Skin of body (tissue), 2 donors: ENCODE results near the gene AUTS2. TPM values are rescaled to one million over a fixed set of nuclear protein-coding genes. Genes with fewer than 3 reads are reported as not detected.
"Not testable (repeated sequence)": the region's sequence is repeated elsewhere in the genome, so short reads cannot be mapped to it uniquely, and the experiment has no call there.

ENCODE experiments used
- DNase-seq: peaks from one replicate; lab custom pipeline; 2025; lab: John Stamatoyannopoulos, UW
- total RNA-seq: library from RNA; depleted of rRNA; stranded (reverse); fragments of >200 nt; gene quantifications from one replicate; pipeline ENCODE4 v1.2.3, GENCODE V29; 2014

Gene AUTS2
- total RNA-seq, 1 donor from 2014 or later = 61.0 TPM

DNA sequence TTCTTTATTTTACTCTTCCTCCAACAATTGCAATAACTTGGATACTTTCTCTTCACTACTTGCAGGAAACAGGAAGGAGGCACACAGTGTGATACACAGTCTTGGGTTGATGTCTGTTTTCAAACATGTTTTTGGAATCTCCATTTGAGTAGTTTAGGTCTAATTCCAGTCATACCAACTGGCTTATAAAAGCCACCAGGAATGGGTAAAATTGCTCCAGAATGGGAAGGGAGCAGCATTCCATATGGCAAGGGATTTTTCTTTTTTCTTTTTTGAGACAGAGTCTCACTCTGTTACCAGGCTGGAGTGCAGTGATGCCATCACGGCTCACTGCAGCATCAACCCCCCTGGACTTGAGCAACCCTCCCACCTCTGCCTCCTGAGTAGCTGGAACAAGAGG lies 988.5 kb downstream of the AUTS2 start:
- DNase-seq = no peak

DNA sequence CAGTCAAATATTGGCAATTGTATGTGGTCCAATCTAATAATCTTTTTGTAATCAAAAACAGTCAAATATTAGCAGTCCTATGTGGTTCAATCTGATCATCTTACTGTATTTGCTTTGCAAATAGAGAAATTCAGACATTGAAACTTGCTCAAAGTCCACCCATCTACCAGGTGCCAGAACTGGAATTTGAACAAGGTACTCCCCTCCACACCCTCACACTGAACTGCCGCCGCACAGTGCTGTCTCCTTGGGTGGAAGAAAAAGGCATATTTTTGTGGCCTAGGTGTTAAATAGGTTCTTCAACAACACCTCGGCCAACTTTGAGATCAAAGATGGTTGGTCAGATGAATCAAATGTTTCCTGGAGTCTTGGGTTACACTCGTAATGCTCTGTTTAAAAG lies 989.5 kb downstream of the AUTS2 start:
- DNase-seq = no peak

DNA sequence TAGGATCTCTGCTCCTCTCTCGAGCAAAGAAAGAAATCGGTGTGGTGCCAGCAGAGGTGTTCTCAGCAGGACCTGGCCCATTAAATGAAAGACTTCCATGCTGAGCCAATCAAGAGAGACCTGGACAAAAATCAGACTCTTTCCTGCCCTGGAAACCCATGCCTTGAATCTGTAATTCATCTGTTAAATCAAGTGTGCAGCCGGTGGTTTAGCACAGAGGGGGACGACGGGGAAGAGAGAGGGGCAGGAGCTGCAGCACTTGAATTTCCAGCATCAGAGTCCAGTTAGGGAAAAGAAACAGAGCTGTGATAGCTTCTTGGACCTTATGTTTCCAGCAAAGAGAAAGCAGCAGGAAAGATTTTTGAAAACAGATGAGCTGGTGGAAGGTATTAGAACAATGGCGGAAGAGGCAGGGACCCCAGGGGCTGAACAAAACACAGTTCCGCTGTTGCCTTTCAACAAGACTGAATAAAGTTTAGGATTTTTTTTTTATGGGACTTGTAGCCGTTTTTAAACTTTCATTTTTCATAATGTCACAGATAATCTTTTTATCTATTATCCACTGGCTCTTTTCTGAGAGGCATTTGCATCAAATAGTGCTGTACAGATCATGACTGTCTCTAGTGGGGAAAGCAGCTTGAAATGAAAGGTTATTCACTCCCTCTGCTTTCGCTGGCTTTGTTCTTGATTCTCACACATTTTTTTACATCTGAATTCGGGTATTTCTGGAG lies 990.1 kb downstream of the AUTS2 start:
- no peak for DNase-seq

DNA sequence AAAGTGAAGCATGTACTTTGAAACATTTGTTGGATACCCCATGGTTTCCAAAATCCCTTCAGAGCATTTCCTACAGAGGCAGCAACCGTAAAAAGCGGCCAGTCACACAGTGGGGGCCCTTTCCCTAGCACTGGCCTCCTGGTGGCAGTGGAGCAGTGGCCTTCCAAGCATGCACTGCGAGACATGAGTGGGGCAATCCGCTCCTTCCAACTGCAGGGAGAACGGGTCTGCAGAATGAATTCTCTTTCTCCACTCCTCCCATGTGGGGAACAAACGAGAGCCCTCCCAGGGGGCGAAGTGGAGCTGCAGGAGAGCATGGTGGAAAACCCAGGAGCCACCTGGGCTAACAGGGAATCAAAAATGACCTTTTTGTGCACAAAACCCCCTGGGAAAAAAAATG lies 990.7 kb downstream of the AUTS2 start:
- DNase-seq = no peak

DNA sequence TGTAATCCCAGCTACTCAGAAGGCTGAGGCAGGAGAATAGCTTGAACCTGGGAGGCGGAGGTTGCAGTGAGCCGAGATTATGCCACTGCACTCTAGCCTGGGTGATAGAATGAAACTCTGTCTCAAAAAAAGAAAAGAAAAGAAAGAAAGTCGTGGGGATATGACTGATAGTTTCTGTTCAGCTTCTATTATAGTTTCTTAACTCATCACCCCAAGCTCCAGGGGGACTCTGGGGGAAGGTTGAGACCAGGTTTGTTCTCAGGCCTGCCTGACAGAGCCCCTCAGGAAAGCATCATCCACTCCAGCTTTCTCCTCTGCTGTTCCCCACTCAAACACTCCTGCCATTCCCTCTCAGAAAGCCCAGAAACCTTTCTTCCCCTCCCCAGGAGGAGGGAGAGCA lies 991.3 kb downstream of the AUTS2 start:
- no peak for DNase-seq

DNA sequence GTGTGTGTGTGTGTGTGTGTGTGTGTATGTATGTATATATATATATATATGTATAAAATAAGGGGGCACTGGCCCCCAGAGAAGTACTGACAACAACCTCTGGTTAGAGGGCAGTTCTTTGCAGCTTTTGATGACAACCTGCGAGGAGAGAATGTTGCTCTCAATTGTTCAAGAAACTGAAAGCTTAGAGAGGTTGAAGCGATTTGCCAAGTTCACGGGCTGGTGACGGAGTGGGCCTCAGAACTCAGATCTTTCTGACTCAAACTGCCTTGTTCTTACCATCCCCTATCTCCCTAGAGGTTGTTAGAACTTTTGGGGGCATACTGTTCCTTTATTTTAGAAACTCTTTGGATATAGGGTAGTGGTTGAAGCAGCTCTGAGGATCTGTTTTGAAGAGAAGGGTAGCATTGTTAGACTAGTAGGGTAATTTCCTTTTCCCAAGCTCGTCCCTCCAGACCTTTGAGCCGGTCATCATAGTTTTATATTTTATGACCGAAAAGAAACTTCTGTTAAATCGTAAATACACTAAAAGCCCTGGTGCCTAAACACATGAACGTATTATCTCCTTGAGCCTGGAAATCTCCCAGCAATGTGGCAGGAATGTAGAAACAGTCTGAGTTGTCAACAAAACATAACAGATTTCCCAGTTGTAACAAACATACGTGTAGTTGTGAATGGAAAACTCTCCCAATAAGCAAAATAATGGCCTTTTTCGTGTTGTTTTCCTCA lies 992.0 kb downstream of the AUTS2 start:
- no peak for DNase-seq

DNA sequence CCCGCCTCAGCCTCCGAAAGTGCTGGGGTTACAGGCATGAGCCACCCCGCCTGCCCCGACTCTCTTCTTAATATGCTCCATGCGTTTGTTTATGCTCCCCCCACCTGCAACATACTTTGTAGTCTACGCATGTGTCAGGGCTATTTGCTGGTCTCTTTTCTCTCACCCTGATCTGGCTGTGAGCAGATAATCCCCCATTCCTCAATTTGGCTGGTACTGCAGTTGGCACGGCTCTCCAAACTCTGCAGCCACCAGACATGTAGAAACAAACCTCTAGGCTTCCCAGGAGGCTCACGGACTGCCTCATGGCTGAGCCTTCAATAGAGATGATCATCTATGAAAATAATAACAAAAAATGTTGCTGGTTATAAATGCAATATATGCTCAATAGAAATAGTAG lies 993.4 kb downstream of the AUTS2 start:
- DNase-seq = no peak

DNA sequence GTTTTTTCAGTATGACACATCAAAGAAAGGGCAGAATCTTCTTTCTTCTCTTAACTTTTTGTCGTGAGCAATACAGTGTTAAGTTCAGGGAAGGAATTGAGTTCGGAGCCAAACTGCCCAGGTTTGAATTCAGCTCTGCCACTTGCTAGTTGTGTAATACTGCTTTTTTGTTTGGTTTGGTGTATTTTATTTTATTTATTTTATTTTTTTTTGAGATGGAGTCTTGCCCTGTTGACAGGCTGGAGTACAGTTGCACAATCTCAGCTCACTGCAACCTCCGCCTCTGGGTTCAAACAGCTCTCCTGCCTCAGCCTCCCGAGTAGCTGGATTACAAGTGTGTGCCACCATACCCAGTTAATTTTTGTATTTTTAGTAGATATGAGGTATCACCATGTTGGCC lies 993.9 kb downstream of the AUTS2 start:
- DNase-seq = no peak

DNA sequence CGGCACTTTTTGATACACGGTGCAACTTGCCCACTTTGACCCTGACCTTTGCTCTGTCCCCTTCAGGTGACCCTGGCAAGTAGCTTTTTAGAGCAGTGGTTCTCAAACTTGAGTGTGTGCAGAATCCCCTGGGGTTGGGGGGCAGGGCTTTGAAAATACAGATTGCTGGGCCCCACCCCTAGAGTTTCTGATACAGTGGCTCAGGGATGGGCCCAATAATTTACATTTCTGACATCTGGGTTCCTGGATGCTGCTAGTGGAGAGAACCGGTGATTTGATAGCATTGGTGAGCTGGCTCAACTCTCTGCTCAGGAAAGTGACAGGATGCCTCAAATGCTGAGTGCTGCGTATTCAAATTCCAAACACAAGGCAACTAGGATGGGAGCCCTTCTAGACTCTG lies 995.9 kb downstream of the AUTS2 start:
- DNase-seq = no peak

DNA sequence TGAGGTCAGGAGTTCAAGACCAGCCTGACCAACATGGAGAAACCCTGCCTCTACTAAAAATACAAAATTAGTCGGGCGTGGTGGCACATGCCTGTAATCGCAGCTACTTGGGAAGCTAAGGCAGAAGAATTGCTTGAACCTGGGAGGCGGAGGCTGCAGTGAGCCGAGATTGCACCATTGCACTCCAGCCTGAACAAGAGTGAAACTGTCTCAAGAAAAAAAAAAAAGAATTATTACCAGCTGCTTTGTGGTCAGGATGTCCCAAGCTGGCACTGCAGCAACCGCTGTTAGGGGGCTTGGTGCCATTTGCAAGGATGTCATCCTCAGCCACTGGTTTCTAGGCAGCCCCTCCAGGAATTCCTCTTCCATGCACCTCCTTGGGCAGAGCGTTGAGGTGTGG lies 996.6 kb downstream of the AUTS2 start:
- DNase-seq = not testable (repeated sequence)

DNA sequence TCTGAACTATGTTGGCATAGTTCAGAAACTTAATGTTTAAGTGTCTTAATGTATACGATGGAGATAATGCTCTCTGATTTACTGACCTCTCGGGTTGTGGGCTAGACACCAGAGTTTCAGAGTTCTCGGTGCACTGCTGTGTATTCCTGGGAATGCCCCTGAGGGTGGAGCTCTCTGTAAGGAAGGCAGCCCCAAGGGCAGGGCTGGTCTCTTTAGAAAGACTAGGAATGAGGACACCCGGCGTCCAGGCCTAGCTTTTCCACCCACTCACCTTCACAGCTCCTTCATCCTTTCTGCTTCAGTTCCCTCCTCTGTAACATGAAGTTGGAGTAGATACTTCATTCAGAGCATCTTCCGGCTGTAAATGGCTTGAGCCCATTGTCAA lies 997.1 kb downstream of the AUTS2 start:
- no peak for DNase-seq

DNA sequence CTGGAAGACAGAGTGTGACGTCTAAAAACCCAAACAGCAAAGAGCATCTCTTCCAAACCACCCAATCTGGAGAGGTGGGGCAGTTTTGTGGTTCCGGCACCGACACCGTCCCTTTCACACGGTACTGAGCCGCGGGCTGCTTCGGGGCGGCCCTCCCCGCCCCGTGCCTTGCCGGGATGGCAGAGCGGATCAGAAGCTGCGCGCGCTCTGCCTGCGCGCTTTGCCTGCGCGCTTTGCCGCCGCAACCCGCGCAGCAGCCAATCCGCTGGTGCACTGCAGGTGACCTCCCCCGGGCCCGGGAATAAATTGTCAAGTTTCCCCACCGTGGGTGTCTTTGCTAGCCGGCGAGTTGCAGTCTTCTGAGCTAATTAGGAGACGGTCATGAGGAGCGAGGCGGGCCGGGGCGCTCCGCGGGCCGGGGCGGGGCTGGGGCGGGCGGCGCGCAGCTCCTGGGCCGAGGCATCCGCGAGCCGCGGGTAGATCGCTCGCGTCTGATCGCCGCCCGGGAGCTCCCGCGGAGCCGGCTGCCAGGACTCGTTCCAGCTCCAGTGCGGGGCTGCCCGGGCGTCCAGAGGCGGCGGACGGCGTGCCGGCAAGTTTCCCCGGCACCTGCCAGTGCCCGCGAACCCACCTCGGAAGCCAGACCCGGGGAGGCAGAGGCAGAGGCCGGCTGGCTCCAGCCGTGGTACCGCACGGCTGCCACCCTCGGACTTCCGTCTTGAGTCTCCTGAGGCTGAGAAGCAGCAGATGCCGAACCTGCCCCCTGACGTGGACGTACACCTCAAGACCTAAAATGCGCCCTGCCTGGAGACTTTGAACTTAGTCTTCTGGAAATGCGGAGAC lies 997.7 kb downstream of the AUTS2 start:
- DNase-seq = no peak

DNA sequence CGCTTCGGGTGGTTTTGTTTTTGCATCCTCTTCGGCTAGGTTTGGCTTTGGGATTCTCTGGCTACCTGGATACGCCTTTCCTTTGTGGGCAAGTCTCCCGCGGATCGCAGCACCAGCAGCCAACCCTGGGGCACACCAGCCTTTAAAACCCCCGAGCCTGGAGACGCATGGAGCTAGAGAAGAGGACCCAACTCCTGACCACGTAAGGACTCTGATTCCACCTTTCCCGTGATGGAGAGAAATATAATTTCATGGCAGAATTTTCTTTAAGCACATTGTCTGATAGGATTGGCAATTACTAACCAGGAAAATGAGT lies 998.3 kb downstream of the AUTS2 start:
- DNase-seq = no peak

DNA sequence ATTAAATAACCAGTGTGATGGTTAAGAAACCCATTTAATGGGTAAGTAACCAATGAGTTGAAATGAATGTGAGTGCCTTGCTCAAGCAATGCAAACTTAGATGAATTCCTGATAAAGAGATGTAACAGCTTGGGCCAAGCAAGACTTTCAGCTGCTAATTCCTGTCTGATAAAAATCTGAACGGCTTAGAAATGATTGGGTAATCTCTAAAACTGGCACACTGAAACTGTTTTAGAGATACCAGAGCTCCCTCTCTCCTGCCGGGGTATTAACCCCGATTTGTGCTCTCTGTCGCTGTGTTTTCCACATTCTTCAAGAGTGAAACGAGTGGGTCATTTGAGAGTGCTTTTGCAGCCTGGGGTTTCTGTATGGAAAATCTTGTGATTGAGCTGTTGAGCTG lies 998.8 kb downstream of the AUTS2 start:
- DNase-seq = no peak

DNA sequence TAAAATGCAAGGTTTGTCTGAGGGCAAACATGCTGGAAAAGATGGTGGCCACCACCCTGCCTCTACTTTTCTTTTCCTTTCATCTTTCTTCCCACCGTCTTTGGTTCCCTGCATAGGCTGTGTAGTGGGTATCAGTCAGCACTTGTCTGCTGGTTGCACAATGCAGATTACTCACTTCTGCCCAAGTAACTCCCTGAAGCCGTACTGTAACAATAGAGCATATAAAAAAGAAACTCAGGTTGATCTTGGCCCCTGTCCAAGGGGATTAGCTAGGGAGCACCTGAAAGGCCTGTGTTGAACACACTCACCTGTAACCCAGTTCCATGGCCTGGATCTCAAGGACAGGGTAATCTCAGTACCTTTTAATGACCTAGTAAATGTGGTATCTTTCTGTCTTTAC lies 1000.7 kb downstream of the AUTS2 start:
- DNase-seq = no peak

DNA sequence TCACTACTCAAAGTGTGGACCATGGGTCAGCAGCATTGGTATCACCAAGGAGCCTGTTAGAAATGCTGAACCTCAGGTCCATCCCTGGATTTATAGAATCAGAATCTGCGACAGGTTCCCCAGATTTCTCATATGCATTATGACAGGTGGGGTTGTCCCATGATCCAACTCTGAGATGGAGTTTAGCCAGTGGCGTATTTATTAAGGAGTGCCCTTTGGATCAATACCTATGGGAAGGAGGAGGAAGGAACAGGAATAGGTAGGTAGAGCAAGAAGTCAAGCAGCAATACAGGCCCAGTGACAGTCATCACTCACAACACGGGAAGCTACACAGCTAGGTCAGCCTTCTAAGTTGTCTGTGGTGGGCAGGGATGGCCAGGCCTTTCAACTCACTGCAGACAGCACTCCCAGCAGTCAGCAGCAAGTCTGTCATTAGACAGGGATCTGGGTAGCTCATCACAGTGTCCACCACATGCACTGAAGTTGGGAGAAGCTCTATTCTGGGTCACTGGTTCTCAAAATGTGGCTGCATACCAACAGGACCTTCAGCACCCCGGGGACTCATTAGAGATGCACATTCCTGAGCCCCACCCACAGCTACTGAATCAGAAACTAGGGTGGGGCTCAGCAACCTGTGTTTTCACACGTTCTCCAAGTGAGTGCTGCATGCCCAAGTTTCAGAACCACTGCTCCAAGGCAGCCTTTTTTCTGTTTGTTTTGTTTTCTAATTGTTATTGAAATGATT lies 1001.3 kb downstream of the AUTS2 start:
- DNase-seq = no peak

DNA sequence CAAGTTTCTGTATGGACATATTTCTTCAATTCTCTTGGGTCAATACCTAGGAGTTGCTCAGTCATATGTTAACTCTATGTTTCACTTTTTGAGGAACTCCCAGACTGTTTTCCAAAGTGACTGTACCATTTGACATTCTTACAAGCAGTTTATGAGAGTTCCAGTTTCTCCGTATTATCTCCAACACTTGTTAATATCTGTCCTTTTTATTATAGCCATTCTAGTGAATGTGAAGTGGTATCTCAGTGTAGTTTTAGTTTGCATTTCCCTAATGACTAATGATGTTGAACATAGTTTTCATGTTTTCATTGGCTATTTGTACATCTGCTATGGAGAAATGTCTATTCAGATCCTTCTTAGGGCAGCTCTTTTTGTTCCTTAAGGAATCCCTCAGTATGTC lies 1002.7 kb downstream of the AUTS2 start:
- no peak for DNase-seq

DNA sequence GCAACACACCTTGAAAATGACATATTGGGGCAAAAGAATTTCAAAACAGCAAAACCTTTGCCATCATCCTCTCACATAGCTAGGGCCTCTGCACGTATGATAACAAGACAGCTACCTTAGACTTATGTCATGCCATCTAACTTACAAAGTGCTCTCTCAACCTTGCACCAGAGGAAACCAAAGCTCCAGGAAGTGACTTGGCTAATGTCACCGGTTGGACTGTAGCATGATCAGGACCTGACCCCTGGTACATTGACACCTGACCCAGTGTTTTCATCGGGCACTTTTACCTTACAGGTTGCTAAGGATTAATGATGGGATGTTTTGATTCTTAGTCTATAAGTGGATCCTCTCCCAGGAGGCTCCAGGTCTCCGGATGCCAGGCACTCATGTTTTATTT lies 1003.8 kb downstream of the AUTS2 start:
- DNase-seq = no peak

DNA sequence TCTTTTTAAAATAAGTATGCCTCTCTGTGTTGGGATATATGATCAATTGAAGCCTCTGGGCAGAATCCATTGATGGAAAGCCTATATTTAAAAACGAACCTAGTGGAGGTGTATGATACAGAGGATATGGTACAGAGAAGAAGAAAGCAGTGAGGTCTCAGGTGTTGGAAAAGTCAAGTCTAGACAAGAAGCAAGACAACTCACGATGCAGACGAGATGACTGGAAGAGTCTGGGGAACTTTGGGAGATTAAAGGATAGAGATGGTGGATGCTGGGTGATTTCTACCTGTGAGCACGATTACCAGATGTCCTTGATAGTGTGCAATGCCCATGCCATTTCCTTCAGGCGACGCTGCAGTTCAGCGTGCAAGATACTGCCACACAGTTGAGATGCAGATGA lies 1009.0 kb downstream of the AUTS2 start:
- no peak for DNase-seq

DNA sequence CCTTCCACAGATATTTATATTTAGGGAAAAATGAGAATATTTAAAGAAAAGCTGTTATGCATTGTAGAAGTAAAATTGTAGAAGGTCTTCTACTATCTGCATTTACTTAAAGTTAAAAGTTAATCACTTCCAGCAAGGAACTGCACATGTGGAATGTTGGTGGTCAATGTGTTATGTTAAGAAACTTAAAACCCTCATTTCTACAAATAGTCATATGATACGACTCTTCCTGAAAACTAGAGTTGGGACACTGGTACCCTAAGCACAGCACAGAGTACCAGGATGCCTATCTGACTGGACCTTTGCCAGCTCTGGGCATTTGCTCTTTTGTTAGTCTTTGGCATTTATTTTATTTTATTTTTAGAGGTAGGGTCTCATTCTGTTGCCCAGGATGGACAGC lies 1009.5 kb downstream of the AUTS2 start:
- no peak for DNase-seq

DNA sequence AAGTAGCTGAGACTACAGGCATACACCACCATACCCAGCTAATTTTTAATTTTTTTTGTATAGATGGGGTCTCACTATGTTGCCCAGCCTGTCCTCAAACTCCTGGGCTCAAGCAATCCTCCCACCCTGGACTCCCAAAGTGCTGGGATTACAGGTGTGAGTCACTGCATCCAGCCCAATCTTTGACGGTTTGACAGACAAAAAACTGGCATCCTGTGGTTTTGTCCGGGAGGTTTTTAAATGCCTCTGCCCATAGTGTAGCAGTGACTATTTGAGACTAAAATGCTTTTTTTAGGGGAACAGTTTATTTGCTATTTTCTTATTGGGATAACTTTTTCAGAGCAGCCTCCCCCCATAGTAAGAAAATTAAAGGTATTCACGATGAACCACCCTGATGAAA lies 1010.0 kb downstream of the AUTS2 start:
- DNase-seq = no peak

DNA sequence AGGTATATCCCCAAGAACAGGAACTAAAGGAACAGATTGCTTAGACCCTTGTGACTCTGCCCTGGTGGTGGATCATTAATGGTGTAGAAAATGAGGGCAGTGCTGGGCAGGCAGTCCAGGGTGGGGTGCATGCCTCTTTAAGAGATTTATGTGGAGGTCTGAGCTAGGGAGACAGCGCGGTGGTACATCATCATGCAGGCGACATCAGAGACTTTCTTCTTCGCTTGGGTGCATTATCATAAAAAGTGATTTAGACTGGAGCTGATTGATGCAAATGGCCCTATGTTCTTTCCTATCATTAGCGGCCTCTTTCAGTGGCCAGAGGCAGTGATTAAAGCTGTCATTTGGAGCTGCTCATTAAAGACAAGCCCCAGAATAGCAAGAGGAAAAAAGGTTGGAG lies 1014.5 kb downstream of the AUTS2 start:
- no peak for DNase-seq
